Nucleus accumbens (tissue), 56 donors: ENCODE measurements around the gene LRRTM4.

Source experiments
- DNase-seq, 56 donors: peaks; one replicate each; lab custom pipeline; 2025; lab: John Stamatoyannopoulos, UW

The LRRTM4 gene

DNA sequence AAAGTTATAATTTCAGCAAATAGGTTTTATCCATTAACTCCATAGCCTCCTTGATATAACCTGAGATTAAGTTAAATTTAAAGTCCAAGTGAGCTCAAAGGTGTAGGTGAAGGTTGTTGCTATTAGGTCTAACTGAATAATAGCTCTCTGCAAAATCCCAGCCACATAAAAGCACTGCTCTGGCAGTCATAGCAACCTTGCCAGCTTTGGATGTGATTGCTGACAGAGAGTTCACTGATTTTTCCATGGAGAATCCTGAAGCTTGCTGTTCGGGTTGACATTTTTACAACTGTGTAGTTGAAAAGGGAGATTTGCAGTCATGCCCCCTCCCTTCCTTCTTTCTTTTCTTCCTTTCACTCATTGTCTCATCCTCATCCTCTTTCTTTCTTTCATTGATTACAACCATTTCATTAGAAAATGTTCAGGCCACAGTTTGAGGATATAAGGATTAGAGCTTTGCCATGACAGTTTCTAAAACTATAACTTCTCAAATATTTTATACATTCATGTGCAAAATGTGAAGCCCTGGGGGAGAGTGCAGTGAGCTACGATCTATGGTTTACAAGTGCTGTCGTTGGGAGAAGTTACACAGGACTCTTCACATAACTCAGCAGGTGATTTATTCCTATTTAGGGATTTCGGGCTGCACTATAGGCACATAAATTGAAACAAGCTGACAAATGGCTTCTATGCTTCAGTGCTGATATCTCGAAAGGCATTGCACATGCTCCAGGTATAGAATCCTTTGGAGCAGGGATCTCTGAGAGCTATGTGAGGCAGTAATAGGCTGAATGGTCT lies 193.8 kb downstream of the LRRTM4 start:
- peak in 8 of 56 donors; percentile 4 to 18 (median 10) for DNase-seq

GRCh38 chr2:77325395-77325794 lies 196.8 kb downstream of the LRRTM4 start:
- DNase-seq = no peak

- no peak for DNase-seq
Measured at GRCh38 chr2:77322431-77322830, 199.7 kb downstream of the LRRTM4 start.

GRCh38 chr2:77314721-77315120 lies 207.5 kb downstream of the LRRTM4 start:
- no peak for DNase-seq

DNA sequence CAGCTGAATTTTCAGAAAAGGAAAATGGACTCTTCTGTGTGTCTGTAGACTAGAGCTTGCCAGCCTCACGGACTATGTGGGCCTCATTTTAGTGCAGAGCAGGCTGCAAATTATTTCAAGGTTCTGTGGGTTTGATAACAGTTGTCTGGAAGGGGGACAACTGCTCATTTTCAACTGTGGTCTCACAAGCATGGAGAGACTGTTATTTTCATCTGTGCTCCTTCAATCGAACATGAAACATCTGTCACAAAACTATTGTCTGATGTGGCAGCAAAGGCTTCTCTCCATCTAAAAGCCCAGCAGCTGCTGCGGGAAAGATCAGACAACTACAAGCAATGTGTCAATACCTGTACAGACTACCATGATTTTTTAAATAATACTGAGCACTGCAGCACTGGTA lies 211.8 kb downstream of the LRRTM4 start:
- no peak for DNase-seq

DNA sequence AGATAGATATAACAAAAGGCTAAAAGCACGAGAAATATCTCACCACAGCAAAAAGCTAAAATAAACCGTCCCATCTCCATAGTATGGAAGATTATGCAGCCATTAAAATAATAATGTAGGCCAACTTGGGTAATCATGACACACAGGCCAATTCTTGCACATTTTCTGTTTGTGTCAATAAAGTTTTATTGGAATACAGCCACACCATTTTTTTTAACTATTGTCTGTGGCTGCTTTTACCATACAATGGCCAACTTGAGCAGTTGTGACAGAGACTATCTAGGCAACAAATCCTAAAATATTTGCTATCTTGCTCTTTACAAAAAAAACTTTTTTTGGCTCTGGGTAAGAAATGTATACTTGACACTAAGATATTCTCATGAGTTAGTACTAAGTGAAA lies 212.5 kb downstream of the LRRTM4 start:
- no peak for DNase-seq

- DNase-seq = no peak
Measured at GRCh38 chr2:77301441-77301840, 220.7 kb downstream of the LRRTM4 start.

DNA sequence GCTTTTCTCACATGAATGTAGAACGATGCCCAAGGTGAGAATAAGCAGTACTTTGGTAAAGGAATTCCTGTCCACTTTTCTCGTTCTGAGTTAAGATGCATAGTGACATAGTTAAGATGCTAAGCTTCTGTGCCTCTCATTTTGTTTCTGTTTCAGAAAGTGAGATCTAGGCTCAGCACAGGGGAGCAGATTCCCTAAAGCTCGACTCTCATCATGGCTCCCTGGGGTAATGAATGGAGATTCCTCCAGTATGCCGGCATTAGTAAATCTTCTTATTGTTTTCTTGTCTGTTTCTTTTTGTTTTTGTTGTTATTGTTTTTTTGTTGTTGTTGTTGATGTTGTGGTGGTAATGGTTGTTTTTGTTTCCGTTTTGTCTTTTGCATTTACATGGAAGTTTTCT lies 225.4 kb downstream of the LRRTM4 start:
- DNase-seq = no peak

GRCh38 chr2:77294474-77294873 lies 227.7 kb downstream of the LRRTM4 start:
- no peak for DNase-seq

DNA sequence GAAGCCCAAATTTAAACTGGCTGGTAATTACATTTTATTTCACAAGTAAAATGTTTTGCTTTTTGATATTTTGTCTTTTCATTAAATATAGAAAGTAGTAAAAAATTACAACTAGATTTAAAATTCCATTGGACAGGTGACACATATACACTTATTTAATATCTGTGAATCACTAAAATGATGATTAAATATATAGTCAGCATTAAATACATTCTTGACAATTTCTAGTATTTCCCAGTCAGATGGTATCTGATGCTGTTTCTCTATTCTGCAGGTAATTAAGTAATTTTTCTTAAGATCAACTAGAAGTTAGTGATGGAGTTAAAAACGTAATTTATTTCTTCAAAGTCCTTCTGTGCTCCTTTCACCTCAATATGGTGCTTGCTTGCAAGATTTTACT lies 237.8 kb downstream of the LRRTM4 start:
- DNase-seq = no peak

DNA sequence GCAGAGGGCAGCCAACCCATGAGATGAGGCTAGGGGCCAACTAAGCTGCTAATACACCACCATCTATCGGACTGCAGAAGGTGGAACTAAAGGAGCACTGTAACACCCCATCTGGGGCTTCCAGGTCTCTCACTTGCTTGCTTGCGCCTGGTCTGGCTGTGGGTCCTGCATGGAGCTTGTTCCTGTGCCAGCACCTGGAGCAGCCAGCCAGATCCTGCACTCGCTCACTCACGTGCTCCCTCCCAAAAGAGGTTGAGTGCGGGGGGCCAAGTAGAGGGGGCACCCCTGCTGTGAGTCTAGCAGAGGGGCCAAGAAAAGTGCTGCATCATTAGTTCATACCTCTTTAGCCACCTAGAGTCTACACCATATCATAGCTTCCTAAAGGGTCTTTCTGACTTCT lies 250.9 kb downstream of the LRRTM4 start:
- no peak for DNase-seq

- DNase-seq = no peak
Measured at GRCh38 chr2:77270433-77270832, 251.7 kb downstream of the LRRTM4 start.

DNA sequence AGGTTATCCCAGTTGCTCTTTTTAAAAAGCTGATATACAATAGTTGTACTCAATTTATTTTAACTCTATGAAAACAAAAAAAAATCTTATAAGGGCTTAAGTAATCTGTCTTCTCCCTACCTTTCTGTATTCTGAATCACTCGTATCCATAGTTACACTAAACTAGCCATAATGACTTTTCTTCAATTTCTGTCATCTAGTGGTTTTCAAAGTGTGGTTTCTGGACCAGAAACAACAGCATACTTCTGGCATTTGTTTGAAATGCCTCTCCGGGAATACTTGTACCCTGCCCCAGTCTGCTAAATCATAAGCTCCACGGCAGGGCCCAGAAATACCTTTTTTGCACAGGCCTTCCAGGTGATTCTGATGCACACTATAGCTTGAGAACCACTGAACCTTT lies 253.6 kb downstream of the LRRTM4 start:
- no peak for DNase-seq

GRCh38 chr2:77232909-77233425 lies 289.2 kb downstream of the LRRTM4 start:
- no peak for DNase-seq

DNA sequence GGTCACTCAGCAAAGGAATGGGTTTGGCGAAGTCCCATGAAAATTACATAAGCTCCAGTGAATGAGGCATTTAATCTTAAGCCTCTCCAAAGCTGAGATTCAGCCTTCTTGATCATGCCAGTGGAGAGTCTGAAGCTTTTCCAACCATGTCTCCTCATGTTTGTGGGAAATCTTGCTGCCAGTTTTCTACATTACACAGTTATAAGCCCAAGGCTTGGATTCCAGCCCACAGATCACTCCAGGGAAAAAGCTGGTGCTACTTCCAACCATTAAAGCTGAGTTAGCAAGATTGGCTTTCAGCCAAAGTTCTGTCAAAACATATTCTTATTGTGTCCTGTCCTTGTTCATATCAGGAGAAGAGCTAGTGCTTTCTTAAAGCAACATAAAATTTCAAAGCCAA lies 293.8 kb downstream of the LRRTM4 start:
- no peak for DNase-seq

- DNase-seq = no peak
Measured at GRCh38 chr2:77210725-77211124, 311.5 kb downstream of the LRRTM4 start.

DNA sequence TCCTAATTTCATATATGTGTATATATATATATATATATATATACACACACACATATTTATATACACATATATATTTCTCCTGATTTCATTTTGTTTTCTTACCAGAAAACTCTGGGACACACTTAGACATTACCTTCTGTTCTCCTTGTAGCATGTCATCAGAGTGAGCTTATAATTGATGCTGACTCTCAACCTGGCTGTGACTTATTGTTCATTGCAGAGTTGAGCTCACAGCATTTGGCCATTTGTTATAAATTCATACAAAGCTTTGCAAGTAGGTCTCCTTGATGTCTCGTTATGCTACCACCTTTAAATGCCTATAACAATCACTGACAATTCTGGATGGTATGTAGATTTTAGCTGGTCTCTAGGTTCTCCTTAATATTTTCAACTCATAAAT lies 314.8 kb downstream of the LRRTM4 start:
- DNase-seq = no peak

- DNase-seq = no peak
Measured at GRCh38 chr2:77201755-77202154, 320.4 kb downstream of the LRRTM4 start.

GRCh38 chr2:77199411-77199810 lies 322.8 kb downstream of the LRRTM4 start:
- no peak for DNase-seq

DNA sequence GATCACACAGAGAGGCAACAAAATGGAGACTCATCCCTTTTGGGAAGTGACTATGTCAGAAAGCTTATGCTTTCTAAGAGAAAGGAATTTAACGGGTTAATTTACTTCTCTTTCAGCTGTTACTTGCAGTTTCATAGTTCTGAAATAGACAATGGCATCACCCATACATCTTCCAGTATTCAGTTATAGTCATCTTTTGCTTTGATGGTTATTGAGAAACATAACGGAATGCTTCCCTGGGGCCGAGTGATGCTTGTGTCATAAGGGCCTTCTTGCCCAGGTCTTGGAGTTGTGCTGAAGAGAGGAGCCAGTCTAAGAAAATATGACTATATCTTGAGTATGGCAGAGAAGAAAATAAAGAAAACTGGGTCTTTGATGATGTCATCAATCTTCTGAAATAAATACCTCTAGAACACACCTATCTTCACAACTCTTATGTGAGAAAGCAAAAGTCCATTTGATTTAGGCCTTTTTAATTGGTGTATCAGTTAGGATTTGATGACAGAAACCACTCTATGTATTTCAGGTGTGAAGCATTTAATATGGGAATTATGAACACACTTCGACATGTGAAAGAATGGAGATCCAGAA lies 328.2 kb downstream of the LRRTM4 start:
- no peak for DNase-seq

DNA sequence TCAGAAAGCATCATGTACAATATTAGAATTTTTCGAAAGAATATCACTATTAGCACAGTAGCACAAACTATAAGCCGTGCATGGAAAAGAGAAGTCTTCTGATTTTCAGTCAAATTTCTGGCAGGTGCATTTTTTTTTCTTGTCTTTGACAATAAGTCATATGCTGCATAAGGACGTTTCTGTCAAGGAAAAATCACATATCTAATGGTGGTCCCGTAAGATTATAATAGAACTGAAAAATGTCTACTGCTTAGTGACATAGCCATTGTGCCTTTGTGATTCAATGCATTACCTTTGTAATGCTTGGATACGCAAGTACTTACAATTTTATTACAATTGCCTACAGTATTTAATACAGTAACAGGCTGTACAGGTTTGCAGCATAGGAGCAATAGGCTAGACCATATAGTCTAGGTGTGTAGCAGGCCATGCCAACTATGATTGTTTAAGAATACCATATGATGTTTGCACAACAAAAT lies 329.3 kb downstream of the LRRTM4 start:
- no peak for DNase-seq

- DNase-seq = no peak
Measured at GRCh38 chr2:77191665-77192064, 330.5 kb downstream of the LRRTM4 start.
